Fibroblast of gingiva (primary cell): ENCODE results near the gene TRO.
A peak's percentile ranks its signal among the peaks of the same experiment; 100 is the strongest.

Experiments used
- DNase-seq: peaks from one replicate; pipeline ENCODE4 v3.0.0-alpha.2; 2011; ENCODE audit warnings: low read depth

TRO gene, protein sequence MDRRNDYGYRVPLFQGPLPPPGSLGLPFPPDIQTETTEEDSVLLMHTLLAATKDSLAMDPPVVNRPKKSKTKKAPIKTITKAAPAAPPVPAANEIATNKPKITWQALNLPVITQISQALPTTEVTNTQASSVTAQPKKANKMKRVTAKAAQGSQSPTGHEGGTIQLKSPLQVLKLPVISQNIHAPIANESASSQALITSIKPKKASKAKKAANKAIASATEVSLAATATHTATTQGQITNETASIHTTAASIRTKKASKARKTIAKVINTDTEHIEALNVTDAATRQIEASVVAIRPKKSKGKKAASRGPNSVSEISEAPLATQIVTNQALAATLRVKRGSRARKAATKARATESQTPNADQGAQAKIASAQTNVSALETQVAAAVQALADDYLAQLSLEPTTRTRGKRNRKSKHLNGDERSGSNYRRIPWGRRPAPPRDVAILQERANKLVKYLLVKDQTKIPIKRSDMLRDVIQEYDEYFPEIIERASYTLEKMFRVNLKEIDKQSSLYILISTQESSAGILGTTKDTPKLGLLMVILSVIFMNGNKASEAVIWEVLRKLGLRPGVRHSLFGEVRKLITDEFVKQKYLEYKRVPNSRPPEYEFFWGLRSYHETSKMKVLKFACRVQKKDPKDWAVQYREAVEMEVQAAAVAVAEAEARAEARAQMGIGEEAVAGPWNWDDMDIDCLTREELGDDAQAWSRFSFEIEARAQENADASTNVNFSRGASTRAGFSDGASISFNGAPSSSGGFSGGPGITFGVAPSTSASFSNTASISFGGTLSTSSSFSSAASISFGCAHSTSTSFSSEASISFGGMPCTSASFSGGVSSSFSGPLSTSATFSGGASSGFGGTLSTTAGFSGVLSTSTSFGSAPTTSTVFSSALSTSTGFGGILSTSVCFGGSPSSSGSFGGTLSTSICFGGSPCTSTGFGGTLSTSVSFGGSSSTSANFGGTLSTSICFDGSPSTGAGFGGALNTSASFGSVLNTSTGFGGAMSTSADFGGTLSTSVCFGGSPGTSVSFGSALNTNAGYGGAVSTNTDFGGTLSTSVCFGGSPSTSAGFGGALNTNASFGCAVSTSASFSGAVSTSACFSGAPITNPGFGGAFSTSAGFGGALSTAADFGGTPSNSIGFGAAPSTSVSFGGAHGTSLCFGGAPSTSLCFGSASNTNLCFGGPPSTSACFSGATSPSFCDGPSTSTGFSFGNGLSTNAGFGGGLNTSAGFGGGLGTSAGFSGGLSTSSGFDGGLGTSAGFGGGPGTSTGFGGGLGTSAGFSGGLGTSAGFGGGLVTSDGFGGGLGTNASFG (N-terminal part only)

GRCh38 chrX:54920610-54921426, at the start of gene TRO:
TSS of gene TRO (plus strand) at chrX:54920824. CDS start at chrX:54922247, 1,423 bp downstream.
- DNase-seq, result no peak

DNA sequence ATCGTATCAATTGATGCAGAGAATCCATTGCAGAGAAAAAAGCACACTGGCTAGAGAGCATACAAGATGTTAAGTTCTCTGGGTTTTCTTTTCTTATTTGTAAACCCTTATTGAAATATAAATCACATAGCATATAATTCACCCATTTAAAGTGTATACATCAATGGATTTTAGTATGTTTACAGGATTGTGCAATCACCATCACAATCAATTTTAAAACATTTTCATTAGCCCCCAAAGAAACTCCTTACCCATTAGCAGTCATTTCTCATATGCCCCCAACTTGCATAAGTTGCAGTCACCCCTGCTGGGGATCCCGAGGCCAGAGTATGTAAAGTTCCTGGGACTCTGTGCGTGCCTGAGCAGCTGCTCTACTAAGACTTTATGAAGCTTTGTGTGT, 34.9 kb upstream of the TRO start:
- DNase-seq, result no peak

DNA sequence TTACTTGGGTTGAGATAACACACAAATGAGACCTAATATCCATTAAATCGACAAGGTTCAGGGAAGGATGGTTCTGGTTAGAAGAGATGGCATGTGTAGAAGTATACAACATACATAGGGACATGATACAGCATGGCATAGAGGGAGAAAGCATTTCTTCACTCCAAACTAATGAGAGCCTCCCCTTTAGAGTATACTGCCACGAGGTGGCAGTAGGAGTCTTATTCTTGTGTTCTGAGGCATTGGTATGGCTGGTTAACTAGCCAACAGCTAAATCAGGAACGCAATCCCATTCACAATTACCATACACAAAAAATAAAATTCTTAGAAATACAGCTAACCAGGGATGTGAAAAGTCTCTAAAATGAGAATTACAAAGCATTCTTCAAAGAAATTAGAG, 29.1 kb upstream of the TRO start:
- peak; percentile 5 for DNase-seq

DNA sequence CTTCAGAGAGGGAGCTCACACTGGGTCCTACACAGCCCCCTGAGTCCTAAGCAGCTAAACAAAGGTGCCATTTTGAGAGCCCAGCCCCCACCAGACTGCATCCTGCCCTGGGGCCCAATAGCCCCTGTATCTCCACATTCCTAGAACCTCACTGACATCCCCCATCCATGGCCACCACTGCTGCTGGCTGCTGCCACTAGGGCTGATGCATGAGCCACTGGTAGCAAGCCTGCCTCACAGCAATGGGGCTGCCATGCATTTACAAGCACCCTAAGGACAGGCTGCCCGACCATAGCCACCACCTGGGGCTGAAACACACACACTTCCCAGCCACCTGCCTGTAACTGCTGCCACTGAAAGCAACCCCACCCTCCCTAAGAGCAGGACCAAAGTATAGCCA, 26.5 kb upstream of the TRO start:
- no peak for DNase-seq

- DNase-seq, result no peak
Measured at GRCh38 chrX:54909941-54910340, 10.7 kb upstream of the TRO start.

- DNase-seq, result peak; percentile 36
Measured at GRCh38 chrX:54921427-54922021, 900 bp downstream of the TRO start.

DNA sequence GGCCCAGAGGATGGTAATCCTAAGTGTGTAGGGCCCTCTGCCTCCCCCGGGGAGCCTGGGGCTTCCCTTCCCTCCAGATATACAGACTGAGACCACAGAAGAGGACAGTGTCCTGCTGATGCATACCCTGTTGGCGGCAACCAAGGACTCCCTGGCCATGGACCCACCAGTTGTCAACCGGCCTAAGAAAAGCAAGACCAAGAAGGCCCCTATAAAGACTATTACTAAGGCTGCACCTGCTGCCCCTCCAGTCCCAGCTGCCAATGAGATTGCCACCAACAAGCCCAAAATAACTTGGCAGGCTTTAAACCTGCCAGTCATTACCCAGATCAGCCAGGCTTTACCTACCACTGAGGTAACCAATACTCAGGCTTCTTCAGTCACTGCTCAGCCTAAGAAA, 1.9 kb downstream of the TRO start:
- DNase-seq, result no peak

DNA sequence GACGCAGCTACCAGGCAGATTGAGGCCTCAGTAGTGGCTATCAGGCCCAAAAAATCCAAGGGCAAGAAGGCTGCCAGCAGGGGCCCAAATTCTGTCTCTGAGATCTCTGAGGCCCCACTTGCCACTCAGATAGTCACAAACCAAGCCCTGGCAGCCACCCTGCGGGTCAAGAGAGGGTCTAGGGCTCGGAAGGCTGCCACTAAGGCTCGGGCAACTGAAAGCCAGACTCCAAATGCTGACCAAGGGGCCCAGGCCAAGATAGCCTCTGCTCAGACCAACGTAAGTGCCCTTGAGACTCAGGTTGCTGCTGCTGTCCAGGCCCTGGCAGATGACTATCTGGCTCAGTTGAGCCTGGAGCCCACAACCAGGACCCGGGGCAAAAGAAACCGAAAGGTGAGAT, 2.8 kb downstream of the TRO start:
- no peak for DNase-seq

DNA sequence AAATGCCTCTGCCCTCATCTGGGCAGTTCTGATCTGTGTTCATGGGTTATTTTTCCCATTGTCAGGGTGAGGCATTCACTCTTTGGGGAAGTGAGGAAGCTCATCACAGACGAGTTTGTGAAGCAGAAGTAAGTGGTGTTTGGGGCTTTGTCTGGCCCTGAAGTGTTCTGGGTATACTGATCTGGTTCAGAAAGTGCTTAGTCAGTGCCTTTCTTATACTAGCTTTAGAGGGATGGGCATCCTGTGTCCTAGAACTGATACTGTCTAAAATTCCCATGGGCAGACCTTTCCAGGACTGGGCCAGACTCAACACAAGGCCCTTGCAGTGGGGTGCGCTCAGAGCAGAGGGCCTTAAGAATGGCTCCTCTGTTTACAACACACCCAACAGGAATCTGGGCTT, 6.4 kb downstream of the TRO start:
- no peak for DNase-seq

- DNase-seq, result no peak
Measured at GRCh38 chrX:54928876-54929275, 8.3 kb downstream of the TRO start.

DNA sequence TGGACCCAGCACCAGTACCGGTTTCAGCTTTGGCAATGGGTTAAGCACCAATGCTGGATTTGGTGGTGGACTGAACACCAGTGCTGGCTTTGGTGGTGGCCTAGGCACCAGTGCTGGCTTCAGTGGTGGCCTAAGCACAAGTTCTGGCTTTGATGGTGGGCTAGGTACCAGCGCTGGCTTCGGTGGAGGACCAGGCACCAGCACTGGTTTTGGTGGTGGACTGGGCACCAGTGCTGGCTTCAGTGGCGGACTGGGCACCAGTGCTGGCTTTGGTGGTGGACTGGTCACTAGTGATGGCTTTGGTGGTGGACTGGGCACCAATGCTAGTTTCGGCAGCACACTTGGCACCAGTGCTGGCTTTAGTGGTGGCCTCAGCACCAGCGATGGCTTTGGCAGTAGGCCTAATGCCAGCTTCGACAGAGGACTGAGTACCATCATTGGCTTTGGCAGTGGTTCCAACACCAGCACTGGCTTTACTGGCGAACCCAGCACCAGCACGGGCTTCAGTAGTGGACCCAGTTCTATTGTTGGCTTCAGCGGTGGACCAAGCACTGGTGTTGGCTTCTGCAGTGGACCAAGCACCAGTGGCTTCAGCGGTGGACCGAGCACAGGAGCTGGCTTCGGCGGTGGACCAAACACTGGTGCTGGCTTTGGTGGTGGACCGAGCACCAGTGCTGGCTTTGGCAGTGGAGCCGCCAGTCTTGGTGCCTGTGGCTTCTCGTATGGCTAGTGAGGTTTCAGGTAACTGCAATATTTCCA, 9.8 kb downstream of the TRO start:
- no peak for DNase-seq

DNA sequence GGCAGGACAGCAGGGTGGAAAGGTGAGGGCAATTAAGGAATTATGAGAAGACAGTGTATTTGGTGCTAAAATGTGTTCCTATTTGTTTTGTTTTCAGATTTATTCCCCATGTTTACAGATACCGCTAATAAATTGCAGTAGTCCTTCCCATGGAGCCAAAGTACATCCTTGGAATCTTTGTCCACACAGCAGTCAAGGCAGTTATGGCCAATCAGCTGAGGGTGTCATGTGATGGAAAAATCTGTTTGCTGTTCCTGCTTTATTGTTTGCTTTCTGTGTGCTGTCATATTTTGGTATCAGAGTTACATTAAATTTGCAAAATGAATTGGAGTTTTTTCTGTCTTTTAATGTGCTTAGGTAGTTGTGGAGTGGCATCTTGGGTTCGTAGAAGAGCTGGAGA, 10.5 kb downstream of the TRO start:
- DNase-seq, result no peak

GRCh38 chrX:54933150-54933826, 12.7 kb downstream of the TRO start:
- DNase-seq, result no peak

- DNase-seq, result no peak
Measured at GRCh38 chrX:54934058-54934457, 13.4 kb downstream of the TRO start.

- no peak for DNase-seq
Measured at GRCh38 chrX:54934890-54935289, 14.3 kb downstream of the TRO start.

GRCh38 chrX:54935306-54935705, 14.7 kb downstream of the TRO start:
- no peak for DNase-seq

GRCh38 chrX:54937416-54937815, 16.8 kb downstream of the TRO start:
- no peak for DNase-seq

DNA sequence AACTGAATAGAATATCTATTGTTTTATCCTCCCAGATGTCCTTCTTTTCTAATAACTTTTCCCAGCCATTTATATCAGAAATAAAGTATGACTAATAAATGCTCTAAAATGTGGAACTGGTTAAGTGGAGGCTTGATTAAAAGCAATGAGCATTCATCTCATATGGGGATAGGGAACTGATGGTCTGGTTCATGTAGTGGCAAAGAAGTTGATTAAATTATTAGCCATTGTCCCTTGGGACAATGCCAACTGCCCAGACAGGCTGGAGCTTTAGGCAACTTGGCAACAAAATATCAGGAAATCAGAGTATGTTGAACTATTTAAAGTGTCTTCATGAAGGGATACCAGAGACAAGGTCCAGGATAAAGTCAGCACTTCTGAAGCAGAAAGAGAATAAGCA, 24.2 kb downstream of the TRO start:
- no peak for DNase-seq

- DNase-seq, result no peak
Measured at GRCh38 chrX:54945224-54945623, 24.6 kb downstream of the TRO start.
